HG03103 (cell line): ENCODE measurements around the gene LIMS4.
"Not testable (repeated sequence)": the region's sequence is repeated elsewhere in the genome, so short reads cannot be mapped to it uniquely, and the experiment has no call there.

Source experiments
- ATAC-seq: cut with Tn5 transposase; IDR thresholded peaks from one replicate; pipeline ENCODE4 v1.9.1; 2021; ENCODE audit warnings: low read depth; ENCODE audit not compliant: unreplicated experiment

The LIMS4 gene

GRCh38 chr2:110472171-110473058 lies at the start of gene LIMS4:
Gene LIMS4, minus strand, starts transcription at chr2:110472816. Its CDS starts 38 bp downstream, at chr2:110472778.
- not testable (repeated sequence) for ATAC-seq

- ATAC-seq: peak; percentile 88
Observed at GRCh38 chr2:110499755-110500377, 27.2 kb upstream of the LIMS4 start.

GRCh38 chr2:110496027-110496426 lies 23.4 kb upstream of the LIMS4 start:
- ATAC-seq: not testable (repeated sequence)

GRCh38 chr2:110494488-110494887 lies 21.9 kb upstream of the LIMS4 start:
- ATAC-seq: not testable (repeated sequence)

- ATAC-seq: not testable (repeated sequence)
Observed at GRCh38 chr2:110488991-110489390, 16.4 kb upstream of the LIMS4 start.

GRCh38 chr2:110482697-110483096 lies 10.1 kb upstream of the LIMS4 start:
- not testable (repeated sequence) for ATAC-seq

GRCh38 chr2:110481200-110481599 lies 8.6 kb upstream of the LIMS4 start:
- ATAC-seq: not testable (repeated sequence)

GRCh38 chr2:110480084-110480483 lies 7.5 kb upstream of the LIMS4 start:
- ATAC-seq: not testable (repeated sequence)

- not testable (repeated sequence) for ATAC-seq
Observed at GRCh38 chr2:110477370-110477769, 4.8 kb upstream of the LIMS4 start.

- ATAC-seq: not testable (repeated sequence)
Observed at GRCh38 chr2:110476952-110477351, 4.3 kb upstream of the LIMS4 start.

GRCh38 chr2:110475627-110476359 lies 3.2 kb upstream of the LIMS4 start:
- ATAC-seq: not testable (repeated sequence)

- ATAC-seq: peak; percentile 93
Observed at GRCh38 chr2:110474898-110475297, 2.3 kb upstream of the LIMS4 start.

- not testable (repeated sequence) for ATAC-seq
Observed at GRCh38 chr2:110473059-110473358, 393 bp upstream of the LIMS4 start.

GRCh38 chr2:110468921-110469320 lies 3.7 kb downstream of the LIMS4 start:
- ATAC-seq: not testable (repeated sequence)

GRCh38 chr2:110465312-110465711 lies 7.3 kb downstream of the LIMS4 start:
- peak; percentile 80 for ATAC-seq

GRCh38 chr2:110462458-110462857 lies 10.2 kb downstream of the LIMS4 start:
- not testable (repeated sequence) for ATAC-seq

- not testable (repeated sequence) for ATAC-seq
Observed at GRCh38 chr2:110460318-110460717, 12.3 kb downstream of the LIMS4 start.

GRCh38 chr2:110457214-110457590 lies 15.4 kb downstream of the LIMS4 start:
- not testable (repeated sequence) for ATAC-seq

- not testable (repeated sequence) for ATAC-seq
Observed at GRCh38 chr2:110456291-110457213, 16.1 kb downstream of the LIMS4 start.

- ATAC-seq: not testable (repeated sequence)
Observed at GRCh38 chr2:110455080-110455670, 17.4 kb downstream of the LIMS4 start.
